Heart right ventricle (tissue), 16 donors: ENCODE measurements around the gene CNPY4. TPM values are rescaled to one million over a fixed set of nuclear protein-coding genes. Genes with fewer than 3 reads are reported as not detected.

Experiments used
- ATAC-seq, 8 donors: fragments of 200-7000 bp; cut with Tn5 transposase; one replicate each; pipeline ENCODE4 v1.9.1; 2020; ENCODE audit warnings: mild to moderate bottlenecking in 8 of 8, moderate library complexity in 8 of 8, moderate number of reproducible peaks in 1 of 8
- DNase-seq, 2 donors: peaks; one replicate each; pipeline ENCODE4 v3.0.0-alpha.2; 2020
- H3K27ac ChIP-seq, 10 donors: fragments of 200-600 bp; sonication (generic) in 2 of 10; one replicate each; pipeline versions ENCODE4 v1.5.0 to v1.8.0; 2020 to 2022; ENCODE audit warnings: mild to moderate bottlenecking in 3 of 10
- H3K27me3 ChIP-seq, 7 donors: fragments of 200-600 bp; one replicate each; pipeline ENCODE4 v1.8.0; 2021 to 2022; ENCODE audit warnings: mild to moderate bottlenecking in 2 of 7
- H3K36me3 ChIP-seq, 9 donors: fragments of 200-600 bp; sonication (generic) in 1 of 9; one replicate each; pipeline versions ENCODE4 v1.5.0 to v1.8.0; 2020 to 2022; ENCODE audit warnings: mild to moderate bottlenecking in 2 of 9
- H3K4me1 ChIP-seq, 9 donors: fragments of 200-600 bp; sonication (generic) in 1 of 9; one replicate each; pipeline versions ENCODE4 v1.5.0 to v1.8.0; 2020 to 2022; ENCODE audit warnings: mild to moderate bottlenecking in 4 of 9
- H3K4me3 ChIP-seq, 10 donors: fragments of 200-600 bp; sonication (generic) in 2 of 10; one replicate each; pipeline versions ENCODE4 v1.5.0 to v1.8.0; 2020 to 2022; ENCODE audit warnings: mild to moderate bottlenecking in 7 of 10, moderate library complexity in 2 of 10
- H3K9me3 ChIP-seq, 11 donors: fragments of 200-600 bp in 10 of 11; sonication (generic) in 2 of 11; one replicate each; pipeline versions ENCODE4 v1.5.0 to v1.8.0; 2013 to 2022; ENCODE audit warnings: mild to moderate bottlenecking in 2 of 11, control low read depth in 1 of 11, moderate library complexity in 1 of 11
- WGBS, 2 donors: extraction: QIAGEN DNeasy Blood & Tissue Kit; methylation state at CpG; one replicate each; pipeline ENCODE4 v1.1.7; 2013; ENCODE audit warnings: inconsistent platforms in 1 of 2; 5-methylcytosine and 5-hydroxymethylcytosine counted together
- intact Hi-C, 10 donors: fragments of 100-400 bp; cut with DNase I; formaldehyde crosslinking; loops; one replicate each; pipeline versions ENCODE4 v1.11.1 to v1.14.2; 2022
- polyA plus RNA-seq, 2 donors: library from polyadenylated mRNA; stranded (reverse); fragments of 200-250 nt; gene quantifications; one replicate each; pipeline ENCODE4 v1.2.3, GENCODE V29; 2013
- total RNA-seq, 10 donors: library from RNA; stranded (reverse); fragmentation: NEBNext Ultra II Directional in 3 of 10; extraction: Animal tissue kit (Norgen Biotek cat#: 25700) in 3 of 10; gene quantifications; one replicate each; pipeline versions ENCODE4 v1.2.1 to v1.2.4, GENCODE V29; 2021 to 2023
- TF ChIP-seq, protein P1 (sequence below), 9 donors: fragments of 200-600 bp; sonication (generic) in 2 of 9; IDR thresholded peaks; one replicate each; pipeline versions ENCODE4 v1.5.0 to v1.8.0; 2021 to 2022; ENCODE audit warnings: antibody characterized with exemption in 9 of 9, mild to moderate bottlenecking in 5 of 9, moderate library complexity in 1 of 9
- donor health status: Arrhythmogenic right ventricular cardiomyopathy.
- donor health status: ischemic (EF 13 %, LVEDD 7.1; RV severe dilation, severe dysfunction).
- donor health status: healthy with polysubstance abuse.
- donor health status: DM: no; HTN: yes; CAD: no.
- donor health status: DM: no; HTN: no; CAD: no.
- donor health status: ischemic (EF 25% LVEDD 6.9; RV normal size, moderate dysfunction).
- donor health status: ischemic (EF 25% LVEDD 5.7; RV mildly dilated, moderate dysfunction).
- donor health status: healthy.
- donor health status: DM: yes; HTN: yes; CAD: no.
- donor health status: Ischemic cardiomyopathy.
- donor health status: ischemic (EF 35%, LVEDD 5.7; RV mildly dilated, moderate dysfunction).
- donor health status: nonischemic (EF 11% LVEDD 7.7; RV severe dilation, severe dysfunction).
- donor health status: DM: yes; HTN: yes; CAD: no.
- donor health status: PGD.
- donor health status: ischemic (EF 29% LVEDD 5.4; RV normal size, mild dysfunction).
- donor health status: nonischemic (EF 23%, LVEDD 6.1; RV moderate dilation, normal function).

The CNPY4 gene
- total and polyA plus RNA-seq, 12 donors, result 4.9 to 13.7 (median 7.4) TPM

DNA sequence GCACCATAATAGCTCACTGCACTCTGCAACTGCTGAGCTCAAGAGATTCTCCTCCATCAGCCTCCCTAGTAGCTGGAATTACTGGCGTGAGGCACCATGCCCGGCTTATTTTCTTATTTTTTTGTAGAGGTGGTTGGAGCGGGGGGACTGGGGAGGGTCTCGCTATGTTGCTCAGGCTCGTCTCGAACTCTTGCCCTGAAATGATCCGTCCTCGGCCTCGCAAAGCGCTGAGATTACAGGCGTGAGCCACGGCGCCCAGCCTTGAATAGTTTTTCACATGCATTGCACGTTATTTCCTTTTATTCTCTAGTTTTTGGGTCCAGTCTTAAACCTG lies 28.8 kb downstream of the CNPY4 start:
- WGBS, 2 donors, result 15 to 24% methylated on average over 14 of the region's 14 CpGs
- H3K27ac ChIP-seq, result peak overlapping the region in 9 of 10 donors; percentile 69 to 94 (median 85)
- H3K27me3 ChIP-seq, result no peaks in the 10 kb centered on the region
- peaks cover 0 to 28% (median 5%) of the 10 kb centered on the region in 9 donors for H3K36me3 ChIP-seq
- no peaks in the 10 kb centered on the region for H3K9me3 ChIP-seq
- peak in 3 of 8 donors; percentile 1 to 19 (median 3) for ATAC-seq
- DNase-seq, result no peak
- H3K4me1 ChIP-seq, result peaks cover 8 to 45% (median 15%) of the 10 kb centered on the region in 9 donors
- TF ChIP-seq, protein P1, sequence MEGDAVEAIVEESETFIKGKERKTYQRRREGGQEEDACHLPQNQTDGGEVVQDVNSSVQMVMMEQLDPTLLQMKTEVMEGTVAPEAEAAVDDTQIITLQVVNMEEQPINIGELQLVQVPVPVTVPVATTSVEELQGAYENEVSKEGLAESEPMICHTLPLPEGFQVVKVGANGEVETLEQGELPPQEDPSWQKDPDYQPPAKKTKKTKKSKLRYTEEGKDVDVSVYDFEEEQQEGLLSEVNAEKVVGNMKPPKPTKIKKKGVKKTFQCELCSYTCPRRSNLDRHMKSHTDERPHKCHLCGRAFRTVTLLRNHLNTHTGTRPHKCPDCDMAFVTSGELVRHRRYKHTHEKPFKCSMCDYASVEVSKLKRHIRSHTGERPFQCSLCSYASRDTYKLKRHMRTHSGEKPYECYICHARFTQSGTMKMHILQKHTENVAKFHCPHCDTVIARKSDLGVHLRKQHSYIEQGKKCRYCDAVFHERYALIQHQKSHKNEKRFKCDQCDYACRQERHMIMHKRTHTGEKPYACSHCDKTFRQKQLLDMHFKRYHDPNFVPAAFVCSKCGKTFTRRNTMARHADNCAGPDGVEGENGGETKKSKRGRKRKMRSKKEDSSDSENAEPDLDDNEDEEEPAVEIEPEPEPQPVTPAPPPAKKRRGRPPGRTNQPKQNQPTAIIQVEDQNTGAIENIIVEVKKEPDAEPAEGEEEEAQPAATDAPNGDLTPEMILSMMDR (IDR thresholded peaks at IDR 0.05), result no peak
- H3K4me3 ChIP-seq, result peak overlapping the region in 9 of 10 donors; percentile 71 to 99 (median 78)
- intact Hi-C loops, result no loop called here

DNA sequence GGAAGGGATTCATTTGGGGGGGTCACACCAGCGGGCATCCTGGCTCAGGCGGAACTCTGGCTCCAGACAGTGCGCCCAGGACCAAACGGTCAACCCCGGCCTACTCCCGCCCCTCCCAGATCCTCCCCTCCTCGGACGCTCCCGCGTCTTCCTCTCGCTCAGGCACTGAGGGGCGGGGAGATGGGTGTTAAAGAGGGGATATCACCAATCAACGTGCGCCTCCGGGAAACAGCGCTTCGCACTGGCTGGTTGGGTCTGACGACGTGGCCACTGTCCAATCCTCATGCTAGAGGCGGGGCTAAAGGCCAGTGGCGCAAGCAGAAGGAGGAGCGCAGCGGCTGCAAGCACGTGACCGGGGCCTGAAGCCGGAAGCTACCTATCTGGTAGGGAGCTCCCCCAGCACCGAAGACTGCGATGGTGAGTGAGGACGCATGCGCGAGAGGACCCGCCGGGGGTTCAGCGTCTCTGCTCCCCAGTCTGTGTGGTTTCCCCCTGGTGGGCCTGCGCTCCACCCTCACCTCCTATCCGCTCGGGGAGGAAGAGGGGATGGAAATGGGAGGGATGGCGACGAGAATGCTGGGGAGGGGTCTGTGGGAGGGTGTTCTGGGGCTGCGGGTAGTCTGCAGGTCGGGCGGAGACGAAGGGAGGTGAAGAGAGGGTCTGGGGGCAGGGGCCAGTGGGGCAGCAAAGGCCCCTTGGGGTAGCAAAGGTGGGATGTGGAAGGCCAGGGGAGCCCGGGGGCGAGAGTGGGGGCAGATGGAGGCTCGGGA lies 29.3 kb downstream of the CNPY4 start, which contains the start of gene LAMTOR4:
Gene LAMTOR4 (plus strand): TSS at position 360 of the 770 bp plus-strand sequence. CDS start 55 bp downstream, at position 415.
- Histone ChIP-seq H3K4me3 (peak within 1 kb of the TSS; percentile 48 to 99 (median 77)), H3K27me3 (no peaks in the 10 kb centered on the region), H3K36me3 (peaks cover 0 to 33% (median 8%) of the 10 kb centered on the region in 9 donors), H3K4me1 (peaks cover 8 to 50% (median 15%) of the 10 kb centered on the region in 9 donors), H3K27ac (peak within 1 kb of the TSS in 9 of 10 donors; percentile 71 to 94 (median 88)), H3K9me3 (no peaks in the 10 kb centered on the region)
- WGBS, 2 donors, result 0% methylated on average over 46 of the region's 46 CpGs
- intact Hi-C loops, result no loop called here
- TF ChIP-seq, protein P1 (IDR thresholded peaks at IDR 0.05), result no peak
- DNase-seq (peak; percentile 98 to 100), ATAC-seq (peak; percentile 98 to 100 (median 99))

DNA sequence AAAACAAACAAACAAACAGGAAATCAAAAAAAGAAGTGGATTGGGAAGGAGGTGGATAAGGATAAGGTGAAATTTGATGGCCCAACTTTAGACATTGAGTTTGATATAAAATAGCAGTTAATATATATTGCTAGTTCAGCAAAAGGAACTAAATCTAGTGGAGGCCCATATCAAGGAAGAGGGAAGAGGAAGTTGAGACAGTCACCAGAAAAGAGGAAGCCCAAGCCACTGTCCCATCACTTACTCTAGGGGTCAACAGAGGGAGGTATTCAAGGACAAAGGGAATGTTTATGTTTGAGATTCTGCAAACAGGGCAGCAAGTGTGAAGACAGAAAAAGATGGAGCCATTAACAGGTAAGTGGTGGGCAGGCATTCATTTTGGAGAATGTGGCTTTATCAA lies 33.0 kb downstream of the CNPY4 start:
- H3K4me1 ChIP-seq, result peaks cover 8 to 83% (median 22%) of the 10 kb centered on the region in 9 donors
- intact Hi-C loops, result loop anchor here in 1 of 10 donors (10.0 kb wide), 1 partner anchor 62 kb away; the partner anchor contains the start of gene PVRIG
- DNase-seq (no peak), ATAC-seq (no peak)
- no peaks in the 10 kb centered on the region for H3K9me3 ChIP-seq
- TF ChIP-seq, protein P1 (IDR thresholded peaks at IDR 0.05), result no peak
- H3K27ac ChIP-seq, result peak overlapping the region in 1 of 10 donors; percentile 70
- H3K36me3 ChIP-seq, result peaks cover 0 to 67% (median 32%) of the 10 kb centered on the region in 9 donors
- H3K27me3 ChIP-seq, result no peaks in the 10 kb centered on the region
- no peak overlapping the region for H3K4me3 ChIP-seq

DNA sequence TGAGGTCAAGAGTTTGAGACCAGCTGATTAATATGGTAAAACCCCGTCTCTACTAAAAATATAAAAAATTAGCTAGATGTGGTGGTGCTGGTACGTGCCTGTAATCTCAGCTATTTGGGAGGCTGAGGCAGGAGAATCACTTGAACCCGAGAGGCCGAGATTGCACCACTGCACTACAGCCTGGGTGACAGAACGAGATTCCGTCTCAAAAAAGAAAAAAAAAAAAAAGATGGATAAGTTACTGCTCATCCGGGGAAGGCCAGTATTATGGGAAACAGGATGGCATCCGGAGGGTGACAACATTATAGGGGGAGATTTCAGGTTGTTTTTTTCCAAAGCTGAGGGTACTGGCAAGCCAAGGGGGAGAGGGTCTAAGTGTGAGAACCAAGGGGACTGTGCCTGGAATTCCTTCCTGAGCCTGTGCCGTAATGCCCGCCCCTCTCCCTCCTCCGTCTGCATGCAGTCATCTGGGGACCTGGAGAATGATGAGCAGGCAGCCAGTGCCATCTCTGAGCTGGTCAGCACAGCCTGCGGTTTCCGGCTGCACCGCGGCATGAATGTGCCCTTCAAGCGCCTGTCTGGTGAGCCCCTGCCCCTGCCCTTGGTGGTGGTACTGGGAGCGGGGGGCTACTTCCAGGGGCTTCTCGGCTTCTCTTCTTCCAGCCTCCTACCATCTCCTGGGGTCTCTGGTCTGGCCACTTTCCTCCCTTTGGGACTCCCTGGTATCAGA lies 33.7 kb downstream of the CNPY4 start:
- no peak for DNase-seq
- H3K27me3 ChIP-seq, result no peaks in the 10 kb centered on the region
- ATAC-seq, result no peak
- peak overlapping the region in 1 of 10 donors; percentile 70 for H3K27ac ChIP-seq
- 91 to 92% methylated on average over 18 of the region's 18 CpGs for WGBS, 2 donors
- peaks cover 14 to 84% (median 25%) of the 10 kb centered on the region in 9 donors for H3K4me1 ChIP-seq
- H3K9me3 ChIP-seq, result no peaks in the 10 kb centered on the region
- peaks cover 0 to 67% (median 32%) of the 10 kb centered on the region in 9 donors for H3K36me3 ChIP-seq
- H3K4me3 ChIP-seq, result no peak overlapping the region
- TF ChIP-seq, protein P1 (IDR thresholded peaks at IDR 0.05), result no peak
- intact Hi-C loops, result loop anchor here in 1 of 10 donors (10.0 kb wide), 1 partner anchor 62 kb away; the partner anchor contains the start of gene PVRIG
